COLO668 (cell line): Measurements from ENCODE around the gene ARID5B.
A peak's percentile ranks its signal among the peaks of the same experiment; 100 is the strongest.

Source experiments
- DNase-seq: peaks from one replicate; lab custom pipeline; 2025; ENCODE audit not compliant: unreplicated experiment; lab: John Stamatoyannopoulos, UW

Gene ARID5B

DNA sequence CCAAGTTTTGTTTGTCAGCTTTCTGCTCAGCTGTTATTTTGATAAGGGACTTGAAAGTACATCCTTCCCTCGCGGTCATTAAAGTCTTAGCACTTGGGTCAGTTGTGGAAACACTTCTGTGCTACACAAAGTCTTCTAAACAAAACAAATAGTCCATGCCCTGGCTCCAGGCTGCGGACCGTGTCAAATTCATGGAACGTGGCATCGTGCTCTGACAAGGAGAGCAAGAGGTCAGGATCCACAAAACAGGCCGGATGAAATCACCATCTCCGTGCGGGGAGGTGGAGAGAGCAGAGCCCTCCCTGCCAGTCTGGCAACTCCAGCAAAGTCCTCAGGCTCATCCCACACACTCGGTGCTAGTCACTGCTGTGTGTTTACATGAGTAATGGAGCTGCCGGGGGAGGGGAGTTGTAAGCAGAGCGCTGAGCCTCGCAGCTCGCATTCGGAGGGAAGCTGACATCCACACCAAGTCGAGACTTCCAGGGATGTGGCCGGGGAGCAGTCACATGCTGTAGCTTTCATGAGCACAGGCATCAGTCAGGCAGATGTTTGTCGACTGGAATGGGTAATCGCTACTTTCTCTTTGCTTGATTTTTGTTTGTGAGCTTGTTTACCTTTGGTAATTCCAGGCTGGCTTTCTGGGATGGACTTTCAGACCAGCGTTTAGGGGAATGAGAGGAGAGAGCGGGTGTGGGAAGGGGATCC is 147.6 kb downstream of the ARID5B start:
- DNase-seq: peak; percentile 68

DNA sequence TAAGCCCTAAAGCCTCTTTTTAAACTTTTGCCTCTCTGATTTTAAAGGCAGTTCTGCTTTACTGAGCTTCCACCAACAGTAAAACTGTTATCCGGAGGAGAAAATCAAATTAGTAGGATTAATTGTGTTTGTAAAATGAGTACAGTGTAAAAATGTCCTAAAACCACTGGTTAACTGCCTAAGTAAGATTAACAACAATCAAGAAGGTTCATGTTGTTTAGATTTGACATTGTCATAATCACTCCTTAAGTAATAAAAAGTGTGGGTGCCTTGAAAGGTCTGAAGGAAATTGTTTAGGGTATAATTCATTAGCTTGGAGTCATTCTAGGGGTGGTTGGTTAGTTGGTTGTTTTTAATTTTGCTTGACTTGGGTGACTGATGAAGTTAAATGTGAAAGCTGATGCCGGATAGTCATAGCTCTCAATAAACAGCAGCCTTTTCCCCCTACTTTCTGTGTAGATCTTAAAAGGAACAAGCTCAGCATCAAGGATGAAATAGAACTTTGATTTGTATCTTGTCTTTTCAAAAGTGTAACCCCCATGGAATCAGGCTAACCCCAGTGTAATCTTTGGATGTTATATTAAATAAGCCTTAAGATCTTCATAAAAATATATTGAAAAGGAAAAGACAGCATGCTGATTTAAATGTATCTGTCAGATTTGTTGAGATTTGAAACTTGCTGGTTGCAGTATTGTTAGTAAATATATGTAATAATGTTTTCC is 148.3 kb downstream of the ARID5B start:
- no peak for DNase-seq

DNA sequence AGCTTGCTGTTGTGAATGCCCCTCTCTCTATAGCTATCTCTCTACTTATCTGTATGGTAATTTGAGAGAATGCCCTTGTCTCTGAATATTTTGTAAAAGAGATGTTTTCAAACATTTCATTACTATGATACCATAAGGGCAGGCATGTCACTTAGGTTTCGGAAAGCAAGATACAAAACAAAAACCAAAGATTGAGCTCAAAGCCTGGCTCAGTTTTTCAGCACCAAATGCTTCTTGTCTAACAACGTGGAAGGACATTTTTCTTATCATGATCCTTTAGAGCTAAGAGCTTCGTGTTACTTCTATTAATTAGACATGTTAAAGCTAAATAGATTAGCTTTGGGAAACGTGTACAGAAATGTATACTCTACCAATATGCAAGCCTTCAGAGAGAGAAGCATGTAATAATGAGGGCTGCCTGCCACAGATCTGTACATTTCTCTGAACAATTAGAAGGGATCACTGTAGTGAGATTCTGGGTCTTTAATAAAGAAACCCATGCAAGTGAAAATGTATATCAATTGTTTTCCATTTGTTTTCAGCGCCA is 148.9 kb downstream of the ARID5B start:
- DNase-seq: no peak

DNA sequence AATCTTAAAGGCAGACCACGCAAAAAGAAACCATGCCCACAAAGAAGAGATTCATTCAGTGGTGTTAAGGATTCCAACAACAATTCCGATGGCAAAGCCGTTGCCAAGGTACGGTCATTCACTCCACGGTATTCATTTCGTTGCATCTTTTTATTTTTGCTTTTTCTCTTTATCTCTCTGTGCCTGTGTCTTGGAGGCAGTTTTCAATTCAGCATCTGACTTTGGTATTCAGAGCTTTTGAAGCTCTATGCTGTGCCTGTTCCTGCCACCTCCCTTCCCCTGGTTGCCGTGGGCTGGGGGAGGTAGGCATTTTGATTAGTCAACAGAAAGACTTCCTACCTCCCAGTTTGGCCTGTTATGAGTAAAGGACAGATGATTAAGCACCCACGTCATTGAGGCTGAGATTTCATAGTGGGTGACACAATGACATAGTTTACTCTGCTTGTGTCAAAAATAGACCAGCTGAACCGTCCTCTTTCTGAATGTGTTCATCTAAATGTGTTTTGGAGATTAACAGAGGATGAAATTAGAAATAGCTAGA is 149.5 kb downstream of the ARID5B start:
- no peak for DNase-seq

DNA sequence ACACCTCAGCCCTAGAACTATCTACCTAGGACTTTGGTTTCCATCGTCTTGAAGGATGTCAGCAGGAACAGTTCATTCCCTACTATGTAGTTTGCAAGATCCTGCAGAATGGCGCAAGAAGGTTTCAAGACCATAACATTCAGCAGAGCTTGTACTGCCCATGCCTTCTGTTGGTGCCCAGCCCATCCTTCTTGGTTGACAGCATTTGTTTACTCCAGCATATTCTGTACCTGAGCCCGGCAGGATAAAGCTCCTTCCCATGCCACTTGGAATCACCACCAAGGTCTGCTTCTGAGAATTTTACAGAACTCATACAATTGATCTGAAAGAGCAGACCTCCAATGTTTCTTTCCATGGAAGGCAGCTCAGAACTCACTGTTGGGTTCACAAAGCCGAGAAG is 150.8 kb downstream of the ARID5B start:
- no peak for DNase-seq

DNA sequence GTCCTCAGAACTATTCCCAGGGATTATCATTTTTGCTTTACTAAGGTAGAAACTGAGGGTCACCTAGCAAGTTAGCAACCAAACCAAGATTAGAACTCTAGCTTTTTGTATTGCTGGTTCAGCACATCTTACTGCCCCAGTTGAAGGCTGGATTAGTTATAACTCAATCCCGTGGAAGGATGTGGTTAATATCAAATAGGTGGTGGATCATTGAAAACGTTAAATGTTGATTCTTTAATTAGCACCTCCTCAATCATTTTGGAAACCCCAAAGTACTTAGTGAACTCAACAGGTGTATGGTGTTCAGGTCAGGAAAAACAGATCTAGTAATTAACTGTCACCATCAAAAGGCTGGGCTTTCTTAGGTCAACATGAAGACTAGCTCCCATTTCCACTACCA is 152.4 kb downstream of the ARID5B start:
- DNase-seq: no peak

DNA sequence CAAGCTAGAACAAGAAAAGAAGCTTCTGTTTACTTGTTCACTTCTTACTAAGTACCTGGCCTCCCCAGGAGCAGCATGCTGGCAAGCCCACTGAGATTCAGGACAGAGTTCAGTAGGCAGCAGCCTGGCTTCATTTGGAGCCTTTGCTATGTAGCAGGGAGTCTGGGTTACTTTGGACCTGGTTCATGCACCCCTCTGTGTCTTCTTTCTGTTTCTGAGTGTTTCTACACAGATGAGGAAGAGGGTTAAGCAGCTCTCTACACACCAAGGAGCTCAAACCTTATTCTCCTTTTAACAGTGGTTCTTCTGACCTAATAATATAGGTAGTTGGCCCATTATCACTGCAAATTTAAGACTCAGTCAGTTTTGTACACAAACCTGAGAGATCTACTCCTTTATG is 152.9 kb downstream of the ARID5B start:
- DNase-seq: no peak

DNA sequence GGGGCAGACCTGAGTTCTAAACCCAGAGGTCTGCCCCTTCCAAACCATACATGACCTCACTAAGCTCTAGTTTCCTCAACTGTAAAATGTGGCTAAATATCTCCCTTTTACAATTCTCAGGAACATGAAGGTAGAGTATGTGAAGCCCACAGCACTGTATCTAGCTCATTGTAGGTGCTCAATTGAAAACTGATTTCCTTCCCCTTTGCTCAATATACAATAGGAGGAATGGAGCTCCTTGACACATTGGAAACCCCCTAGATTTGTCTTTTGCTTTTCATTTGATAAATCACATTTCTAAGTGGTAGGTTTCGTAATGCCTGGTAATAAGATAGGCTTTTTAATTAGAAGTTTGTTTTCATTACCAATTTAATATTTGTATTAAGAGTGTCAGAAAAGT is 153.3 kb downstream of the ARID5B start:
- DNase-seq: no peak

DNA sequence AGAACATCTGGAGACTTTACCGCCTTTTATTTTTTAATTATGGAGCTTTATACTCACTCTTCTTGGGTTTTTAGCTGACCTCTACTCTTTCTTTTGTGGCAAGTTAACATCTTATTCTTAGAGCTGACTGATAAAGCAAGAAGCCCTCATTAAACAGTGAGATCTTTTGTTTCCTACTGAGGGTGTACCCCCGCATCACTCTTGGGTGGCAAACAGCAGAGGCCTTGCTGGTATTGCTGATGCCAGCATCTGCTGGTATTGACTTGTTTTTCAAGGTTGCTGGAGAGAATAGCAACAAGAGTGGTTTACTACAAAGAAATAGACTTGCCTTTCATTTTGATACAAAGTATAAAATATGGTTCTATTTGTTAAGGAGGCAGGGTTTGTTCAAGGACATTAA is 154.7 kb downstream of the ARID5B start:
- DNase-seq: no peak

DNA sequence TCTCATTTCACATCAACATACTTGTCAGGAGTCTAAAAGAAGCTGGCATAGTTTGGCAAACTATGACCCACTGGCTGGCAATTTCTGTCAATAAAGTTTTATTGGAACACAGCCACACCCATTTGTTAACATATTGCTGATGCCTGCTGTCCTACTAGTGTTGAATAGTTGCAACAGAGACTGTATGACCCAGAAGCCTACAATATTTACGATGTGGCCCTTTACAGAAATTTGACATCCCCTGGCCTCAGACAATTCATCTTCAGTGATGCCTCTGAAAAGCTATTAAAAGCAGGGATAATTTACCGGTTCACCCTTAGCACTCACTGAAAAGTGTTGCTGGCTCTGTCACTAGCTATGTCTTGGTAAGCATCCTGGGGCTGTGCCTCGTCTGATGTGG is 155.2 kb downstream of the ARID5B start:
- DNase-seq: no peak

DNA sequence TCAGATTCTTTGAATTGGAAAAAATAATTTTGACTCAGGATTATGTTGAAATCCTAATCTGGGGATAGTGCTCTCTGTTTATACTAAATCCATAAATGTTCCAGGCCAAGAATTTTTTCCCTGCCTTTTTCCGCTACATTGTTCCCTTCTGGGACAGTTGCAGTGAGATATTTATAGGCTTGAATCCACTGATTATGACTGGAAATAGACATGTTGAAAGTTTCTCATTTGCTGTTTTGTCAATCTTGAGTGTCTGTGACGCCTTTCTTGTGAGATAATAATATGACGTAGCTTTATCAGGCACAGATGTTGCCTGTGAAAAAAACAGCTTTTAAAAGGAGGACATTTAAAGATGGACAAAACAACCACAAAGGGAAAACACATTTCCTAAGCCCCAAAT is 155.9 kb downstream of the ARID5B start:
- DNase-seq: no peak

DNA sequence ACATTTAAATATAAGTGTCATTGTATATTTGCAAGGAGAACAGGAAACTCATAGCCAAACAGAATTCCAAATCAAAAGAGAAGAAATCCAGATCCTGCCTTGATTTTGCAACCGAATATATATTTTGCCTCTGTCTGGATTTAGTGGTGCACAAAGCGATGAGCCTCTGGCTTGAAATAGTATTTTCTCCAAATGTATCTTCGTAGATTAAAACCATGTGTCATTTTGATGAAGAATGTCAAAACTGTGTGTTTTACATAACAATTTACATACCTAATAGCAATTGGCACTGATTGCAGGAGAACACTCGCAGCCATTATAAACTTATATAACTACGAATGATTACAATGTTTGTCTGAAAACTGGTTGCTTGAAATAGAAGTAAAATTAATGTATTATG is 156.4 kb downstream of the ARID5B start:
- DNase-seq: no peak

DNA sequence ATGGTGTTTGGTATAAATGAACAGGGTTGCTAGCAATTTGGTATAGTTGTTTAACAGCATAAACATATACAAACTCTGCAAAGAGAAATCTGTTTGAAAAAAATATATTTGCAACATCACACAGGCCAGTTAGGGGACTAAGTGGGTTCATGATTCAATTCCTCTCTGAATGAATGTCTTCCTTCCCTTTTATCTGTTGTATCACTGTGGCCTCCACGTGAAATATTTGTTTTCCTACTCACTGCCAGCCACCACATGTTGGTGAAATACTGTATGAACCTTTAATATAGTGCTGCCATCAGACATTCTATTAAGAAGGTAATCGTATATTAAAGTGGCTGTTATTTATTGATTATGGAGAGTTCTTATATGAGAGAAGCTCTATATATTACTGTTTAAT is 157.0 kb downstream of the ARID5B start:
- no peak for DNase-seq

DNA sequence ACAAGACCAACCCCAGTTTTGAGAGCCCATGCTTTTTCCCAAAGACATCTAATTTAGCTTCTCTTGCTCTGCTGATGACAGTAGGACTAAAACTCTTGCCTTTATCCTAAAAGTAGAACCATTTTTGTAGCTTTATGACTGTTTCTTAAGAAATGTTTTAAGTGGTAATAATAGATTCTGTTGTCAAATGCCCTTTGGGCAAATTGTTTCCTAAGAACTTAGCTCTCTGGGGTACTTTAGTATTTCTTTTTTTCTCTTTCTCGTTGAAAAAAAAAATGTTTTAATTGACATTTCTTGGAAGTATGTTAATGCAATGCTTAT is 157.4 kb downstream of the ARID5B start:
- DNase-seq: no peak

DNA sequence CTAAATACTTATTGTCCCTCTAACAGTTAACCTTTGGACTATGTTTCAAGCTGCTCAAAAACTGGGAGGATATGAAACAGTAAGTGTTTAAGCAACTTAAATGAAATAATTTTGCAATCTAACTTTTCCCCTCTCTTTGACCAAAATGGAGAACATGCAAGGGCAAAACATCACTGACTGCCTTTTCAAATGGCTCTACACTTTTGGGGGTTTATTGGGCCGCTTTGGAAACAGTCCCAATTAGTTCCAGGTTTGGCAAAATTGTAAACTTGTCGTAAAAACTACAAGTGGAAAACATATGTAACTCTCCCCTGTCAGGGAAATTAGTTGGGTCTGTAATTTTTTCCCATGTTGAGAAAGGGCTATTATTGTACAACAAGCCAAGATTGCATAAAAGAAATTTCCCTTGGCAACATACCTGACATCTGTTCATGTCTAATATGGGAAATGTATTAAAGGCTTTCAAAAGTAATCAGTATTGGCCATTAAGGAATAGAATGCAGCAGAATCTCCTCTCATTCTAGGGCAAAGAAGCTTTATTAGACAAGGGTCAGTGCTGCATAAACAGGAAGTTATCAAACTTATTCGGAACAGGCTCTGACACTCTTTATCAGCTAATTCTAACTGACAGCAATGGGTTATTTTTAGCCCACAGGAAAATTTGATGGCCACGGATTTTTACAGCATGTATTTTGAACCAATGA is 157.9 kb downstream of the ARID5B start:
- no peak for DNase-seq

DNA sequence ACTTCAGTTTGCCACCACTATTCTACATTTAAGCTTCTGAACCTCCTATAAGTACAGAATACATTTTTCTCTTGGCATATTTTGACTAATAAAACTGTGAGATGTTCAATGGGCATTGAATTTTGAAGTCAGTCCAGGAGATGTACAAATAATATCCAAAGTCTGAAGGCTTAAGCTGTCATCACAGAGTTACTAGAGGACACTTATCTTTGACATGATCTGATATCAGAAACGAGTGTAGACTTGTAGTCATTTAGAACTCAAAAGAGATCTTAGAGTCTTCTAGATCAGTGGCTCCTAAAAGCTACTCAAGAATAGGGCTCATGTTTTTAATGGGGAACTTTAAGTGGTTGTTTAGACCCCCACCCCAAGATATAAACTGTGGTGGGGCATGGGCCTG is 160.5 kb downstream of the ARID5B start:
- no peak for DNase-seq

DNA sequence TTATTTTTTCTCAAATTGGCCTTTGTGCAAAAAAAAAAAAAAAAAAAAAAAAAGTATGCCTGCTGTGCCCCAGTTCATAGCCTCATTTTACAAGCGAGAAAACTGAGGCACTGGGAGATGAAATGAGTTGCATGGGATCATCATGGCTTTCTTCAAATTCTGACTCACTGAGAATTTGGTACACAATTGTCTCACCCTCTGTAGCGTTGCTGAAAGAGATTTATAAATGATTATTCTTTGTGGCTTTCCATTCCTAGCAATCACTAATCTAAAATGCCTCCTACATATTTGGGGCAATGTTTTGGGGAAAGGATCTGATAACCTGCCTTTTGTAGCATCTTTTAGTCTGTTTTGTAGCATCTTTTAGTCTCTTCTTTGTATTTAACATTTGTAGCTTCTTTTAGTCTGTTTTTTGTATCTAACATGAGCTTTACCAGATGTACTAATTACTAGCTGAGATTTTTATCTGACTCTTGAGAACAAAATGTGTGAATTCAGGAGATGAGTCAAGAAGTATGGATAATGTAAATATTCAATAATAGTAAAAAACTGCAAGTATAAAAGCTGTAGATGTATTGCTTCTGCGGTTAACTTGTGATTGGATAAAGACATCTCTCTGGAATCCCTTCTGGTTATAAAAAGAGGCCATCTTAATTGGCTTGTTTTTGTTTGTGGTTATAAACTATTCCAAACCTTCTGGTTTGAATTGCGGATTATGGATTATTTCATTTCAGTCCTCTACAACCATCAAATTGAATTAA is 161.4 kb downstream of the ARID5B start:
- no peak for DNase-seq

DNA sequence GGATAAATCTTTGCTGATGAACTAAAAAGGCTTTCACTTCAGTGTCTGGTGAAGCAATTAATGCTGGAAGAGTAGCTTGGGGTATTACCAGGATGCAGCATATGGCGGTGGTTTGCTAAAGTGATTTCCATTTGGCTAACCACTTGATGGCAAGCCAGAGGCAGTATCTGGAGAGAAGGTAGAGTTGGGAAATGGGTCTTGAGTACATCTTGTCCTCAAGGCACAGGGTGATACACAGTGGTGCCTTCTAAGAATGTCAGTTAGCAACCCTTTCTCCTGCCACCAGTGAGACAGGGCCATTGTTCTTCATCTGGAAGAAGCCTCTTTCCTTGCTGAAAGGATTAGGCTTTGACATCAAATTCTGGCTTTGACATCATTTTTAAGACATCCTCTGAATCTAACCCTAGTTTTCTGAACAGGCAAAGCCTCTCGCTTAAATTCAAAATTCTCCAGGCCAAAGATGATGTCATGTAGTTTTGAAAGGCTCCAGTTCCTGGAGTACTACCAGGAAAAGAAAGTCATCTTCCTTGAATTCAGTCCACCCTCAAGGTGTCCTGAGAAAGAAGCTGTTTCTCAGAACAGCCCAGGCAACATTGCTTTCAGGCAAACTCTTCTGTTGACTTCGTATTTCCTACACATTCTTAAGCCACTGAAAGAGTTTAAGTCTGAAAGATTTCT is 162.4 kb downstream of the ARID5B start:
- no peak for DNase-seq

DNA sequence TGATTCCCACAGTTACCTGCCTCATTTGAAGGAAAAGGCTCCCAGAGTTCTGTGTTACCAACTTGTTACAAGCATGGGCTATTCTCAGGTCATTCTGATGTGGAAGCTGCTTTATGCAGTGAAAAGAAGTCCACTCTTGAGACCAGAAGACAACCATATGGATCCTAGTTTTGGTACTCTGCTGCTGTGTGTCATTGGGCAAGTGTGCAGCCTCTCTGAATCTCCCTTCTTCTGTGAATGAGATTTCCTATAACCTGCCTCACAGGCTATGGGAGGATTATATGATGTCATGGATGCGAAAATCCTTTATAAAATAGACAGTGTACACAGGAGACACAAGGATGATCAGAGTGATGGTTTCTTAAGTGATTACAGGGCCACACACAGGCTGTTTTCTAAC is 166.1 kb downstream of the ARID5B start:
- no peak for DNase-seq

DNA sequence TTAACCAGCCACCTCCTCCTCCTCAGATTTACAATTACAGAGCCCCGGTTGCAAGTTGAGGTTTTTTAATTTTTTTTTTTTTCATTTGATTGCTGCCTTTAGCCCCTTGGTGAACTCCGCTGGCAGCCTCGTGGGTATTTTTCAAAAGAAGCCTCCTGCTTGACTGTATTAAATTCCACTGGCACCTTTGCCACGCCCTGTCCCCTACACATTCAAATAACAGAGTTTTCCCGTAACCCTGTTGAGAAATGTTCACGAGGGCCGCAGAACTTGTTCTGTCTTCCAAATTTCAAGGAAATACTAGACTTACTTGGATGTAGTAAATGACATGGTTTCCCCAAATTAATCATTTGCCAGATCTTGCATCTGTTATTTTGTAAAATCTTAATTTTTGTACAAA is 167.0 kb downstream of the ARID5B start:
- no peak for DNase-seq
